Psoas muscle (tissue), 8 donors: ENCODE results near the gene MICAL1. TPM values are rescaled to one million over a fixed set of nuclear protein-coding genes. Genes with fewer than 3 reads are reported as not detected.

Experiments used
- ATAC-seq, 4 donors: fragments of 200-7000 bp; cut with Tn5 transposase; one replicate each; pipeline ENCODE4 v1.9.1; 2020; ENCODE audit warnings: moderate library complexity in 3 of 4, mild to moderate bottlenecking in 2 of 4
- DNase-seq, 2 donors: peaks; one replicate each; pipeline ENCODE4 v3.0.0-alpha.2; 2020
- H3K27ac ChIP-seq: fragments of 200-600 bp; one replicate; pipeline ENCODE4 v1.8.0; 2022
- H3K27me3 ChIP-seq, 3 donors: fragments of 200-600 bp in 1 of 3; one replicate each; pipeline versions ENCODE4 v1.6.1 to v1.8.0; 2013 to 2022; ENCODE audit warnings: low read length in 2 of 3, mild to moderate bottlenecking in 2 of 3, moderate library complexity in 1 of 3; ENCODE audit not compliant: insufficient read depth in 3 of 3
- H3K36me3 ChIP-seq, 2 donors: fragments of 200-600 bp in 1 of 2; one replicate each; pipeline versions ENCODE4 v1.6.1 to v1.8.0; 2013 to 2022; ENCODE audit warnings: low read depth in 1 of 2, mild to moderate bottlenecking in 1 of 2, moderate library complexity in 1 of 2; ENCODE audit not compliant: insufficient read depth in 1 of 2
- H3K4me1 ChIP-seq: fragments of 200-600 bp; one replicate; pipeline ENCODE4 v1.8.0; 2022
- H3K4me3 ChIP-seq: fragments of 200-600 bp; one replicate; pipeline ENCODE4 v1.8.0; 2022; ENCODE audit warnings: mild to moderate bottlenecking
- H3K9me3 ChIP-seq: fragments of 200-600 bp; one replicate; pipeline ENCODE4 v1.8.0; 2022
- WGBS, 3 donors: extraction: QIAGEN DNeasy Blood & Tissue Kit; methylation state at CpG; one replicate each; pipeline versions ENCODE4 v1.1.6 to v1.1.7; 2013; 5-methylcytosine and 5-hydroxymethylcytosine counted together
- intact Hi-C, 2 donors: fragments of 100-400 bp; cut with DNase I; formaldehyde crosslinking; loops; one replicate each; pipeline versions ENCODE4 v1.11.0 to v1.14.2; 2022
- polyA plus RNA-seq, 3 donors: library from polyadenylated mRNA; stranded (reverse); fragments of 200-250 nt; gene quantifications; one replicate each; pipeline ENCODE4 v1.2.3, GENCODE V29; 2013
- total RNA-seq, 4 donors: library from RNA; stranded (reverse); fragmentation: NEBNext Ultra II Directional in 2 of 4; extraction: Animal tissue kit (Norgen Biotek cat#: 25700) in 2 of 4; gene quantifications; one replicate each; pipeline versions ENCODE4 v1.2.1 to v1.2.4, GENCODE V29; 2021 to 2023
- TF ChIP-seq, protein P1 (sequence below): fragments of 200-600 bp; IDR thresholded peaks from one replicate; pipeline ENCODE4 v1.8.0; 2022; ENCODE audit warnings: antibody characterized with exemption
- donor health status: healthy with polysubstance abuse.
- donor health status: DM: no; HTN: no; CAD: no; lungs with moderate emphysema.
- donor health status: Bipolar disorder and iron deficiency.
- donor health status: healthy.
- donor health status: DM: yes; HTN: yes; CAD: no.
- donor health status: DM: no; HTN: no; CAD: no.
- donor health status: DM: no; HTN: no; CAD: no.
- donor health status: DM: yes; HTN: yes; CAD: no.

Gene MICAL1
- total and polyA plus RNA-seq, 7 donors, result 3.1 to 9.4 (median 6.2) TPM

- no peak for ATAC-seq
Measured at GRCh38 chr6:109452181-109452580, 3.4 kb downstream of the MICAL1 start.

GRCh38 chr6:109451376-109451775, 4.2 kb downstream of the MICAL1 start:
- no peak overlapping the region for H3K27ac ChIP-seq
- TF ChIP-seq, protein P1, sequence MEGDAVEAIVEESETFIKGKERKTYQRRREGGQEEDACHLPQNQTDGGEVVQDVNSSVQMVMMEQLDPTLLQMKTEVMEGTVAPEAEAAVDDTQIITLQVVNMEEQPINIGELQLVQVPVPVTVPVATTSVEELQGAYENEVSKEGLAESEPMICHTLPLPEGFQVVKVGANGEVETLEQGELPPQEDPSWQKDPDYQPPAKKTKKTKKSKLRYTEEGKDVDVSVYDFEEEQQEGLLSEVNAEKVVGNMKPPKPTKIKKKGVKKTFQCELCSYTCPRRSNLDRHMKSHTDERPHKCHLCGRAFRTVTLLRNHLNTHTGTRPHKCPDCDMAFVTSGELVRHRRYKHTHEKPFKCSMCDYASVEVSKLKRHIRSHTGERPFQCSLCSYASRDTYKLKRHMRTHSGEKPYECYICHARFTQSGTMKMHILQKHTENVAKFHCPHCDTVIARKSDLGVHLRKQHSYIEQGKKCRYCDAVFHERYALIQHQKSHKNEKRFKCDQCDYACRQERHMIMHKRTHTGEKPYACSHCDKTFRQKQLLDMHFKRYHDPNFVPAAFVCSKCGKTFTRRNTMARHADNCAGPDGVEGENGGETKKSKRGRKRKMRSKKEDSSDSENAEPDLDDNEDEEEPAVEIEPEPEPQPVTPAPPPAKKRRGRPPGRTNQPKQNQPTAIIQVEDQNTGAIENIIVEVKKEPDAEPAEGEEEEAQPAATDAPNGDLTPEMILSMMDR, result no peak
- no peak overlapping the region for H3K4me3 ChIP-seq
- no peaks in the 10 kb centered on the region for H3K9me3 ChIP-seq
- peaks cover 0 to 8% of the 10 kb centered on the region in 2 donors for H3K36me3 ChIP-seq
- H3K4me1 ChIP-seq, result peaks cover 3% of the 10 kb centered on the region
- intact Hi-C loops, result no loop called here
- WGBS, 3 donors, result 92 to 97% (median 95%) methylated on average over 7 of the region's 7 CpGs
- DNase-seq (no peak), ATAC-seq (no peak)
- H3K27me3 ChIP-seq, result no peaks in the 10 kb centered on the region

More at GRCh38 chr6:109452181-109452580, 3.4 kb downstream of the MICAL1 start:
- Histone ChIP-seq H3K27ac (no peak overlapping the region), H3K4me3 (no peak overlapping the region), H3K36me3 (peaks cover 0 to under 1% of the 10 kb centered on the region in 2 donors), H3K4me1 (peaks cover 11% of the 10 kb centered on the region), H3K9me3 (no peaks in the 10 kb centered on the region), H3K27me3 (no peaks in the 10 kb centered on the region)
- TF ChIP-seq, protein P1, result no peak
- DNase-seq, result no peak
- WGBS, 3 donors, result 83 to 93% (median 86%) methylated on average over 9 of the region's 9 CpGs
- intact Hi-C loops, result no loop called here

DNA sequence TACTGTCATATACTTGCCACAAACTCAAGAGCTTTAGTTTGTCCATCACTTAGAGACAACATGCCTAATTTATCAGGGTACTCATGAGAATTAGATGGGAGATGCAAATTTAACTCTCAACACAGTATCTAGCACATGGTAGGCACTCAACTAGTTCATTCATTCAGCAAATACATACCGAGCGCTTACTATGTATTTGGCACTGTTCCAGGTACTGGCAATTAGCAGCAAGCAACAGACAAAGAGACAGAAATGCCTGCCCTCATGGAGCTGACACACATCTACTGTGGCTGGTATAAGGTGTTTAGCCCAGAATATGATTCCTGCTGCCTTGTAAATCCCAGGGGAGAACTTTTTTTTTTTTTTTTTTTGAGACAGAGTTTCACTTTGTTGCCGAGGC, 4.8 kb downstream of the MICAL1 start:
- 73 to 82% (median 77%) methylated on average over 3 of the region's 3 CpGs for WGBS, 3 donors
- no peak for DNase-seq
- Histone ChIP-seq H3K9me3 (no peaks in the 10 kb centered on the region), H3K27me3 (no peaks in the 10 kb centered on the region), H3K27ac (no peak overlapping the region), H3K4me3 (no peak overlapping the region), H3K4me1 (no peaks in the 10 kb centered on the region), H3K36me3 (peaks cover 0 to 14% of the 10 kb centered on the region in 2 donors)
- intact Hi-C loops, result no loop called here
- TF ChIP-seq, protein P1, result no peak
- ATAC-seq, result no peak

DNA sequence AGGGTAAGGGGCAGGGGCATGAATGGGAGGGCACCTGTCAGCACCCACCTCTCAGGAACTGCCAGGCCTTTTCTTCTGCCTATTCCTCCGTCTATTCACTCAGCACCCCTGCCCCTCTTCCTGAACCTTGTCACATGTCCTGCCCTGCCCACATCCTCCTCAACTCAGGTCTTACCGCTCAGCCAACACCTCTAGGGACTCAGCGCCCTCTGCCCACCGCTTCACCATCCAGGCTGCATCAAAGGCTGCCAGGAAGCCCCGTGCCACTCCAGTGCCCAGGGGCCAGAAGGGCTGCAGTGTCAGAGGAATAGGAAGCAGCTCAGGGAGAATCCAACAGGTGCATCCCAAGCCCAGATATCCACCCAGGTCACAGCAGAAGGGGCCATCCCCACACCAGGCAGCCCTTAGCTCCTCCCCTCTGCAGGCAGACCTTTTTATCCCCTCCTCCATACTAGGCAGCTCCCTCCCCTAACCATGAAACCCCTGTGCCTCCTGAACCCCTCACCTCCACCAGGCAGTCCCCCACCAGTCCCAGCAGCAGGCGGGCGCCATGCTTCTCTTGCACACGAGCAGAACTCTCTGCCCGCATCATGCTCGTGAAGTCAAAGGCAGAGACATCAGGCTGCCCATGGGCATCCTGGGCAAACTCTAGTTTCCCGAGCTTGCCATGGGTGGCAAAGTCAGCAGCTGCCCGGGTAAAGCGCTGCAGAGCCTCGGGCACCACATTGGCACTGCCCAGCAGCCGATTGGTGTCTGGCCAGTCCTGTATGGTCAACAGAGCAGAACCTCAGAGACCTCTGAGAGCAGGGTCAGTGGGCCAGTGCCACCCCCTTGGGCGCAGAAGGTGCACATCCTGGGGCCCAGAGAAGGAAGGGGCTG, 5.5 kb downstream of the MICAL1 start:
- Histone ChIP-seq H3K36me3 (peaks cover 0 to 21% of the 10 kb centered on the region in 2 donors), H3K27ac (no peak overlapping the region), H3K4me3 (no peak overlapping the region), H3K4me1 (no peaks in the 10 kb centered on the region), H3K27me3 (no peaks in the 10 kb centered on the region), H3K9me3 (no peaks in the 10 kb centered on the region)
- TF ChIP-seq, protein P1, result no peak
- DNase-seq (no peak), ATAC-seq (no peak)
- WGBS, 3 donors, result 76 to 84% (median 81%) methylated on average over 16 of the region's 16 CpGs
- intact Hi-C loops, result no loop called here
